Measurements from ENCODE around the gene REPS2. TPM values are rescaled to one million over a fixed set of nuclear protein-coding genes. Genes with fewer than 3 reads are reported as not detected.

The REPS2 gene
- total RNA-seq, 4 donors from 2014 or later = 2.9 to 10.8 (median 6.7) TPM

DNA sequence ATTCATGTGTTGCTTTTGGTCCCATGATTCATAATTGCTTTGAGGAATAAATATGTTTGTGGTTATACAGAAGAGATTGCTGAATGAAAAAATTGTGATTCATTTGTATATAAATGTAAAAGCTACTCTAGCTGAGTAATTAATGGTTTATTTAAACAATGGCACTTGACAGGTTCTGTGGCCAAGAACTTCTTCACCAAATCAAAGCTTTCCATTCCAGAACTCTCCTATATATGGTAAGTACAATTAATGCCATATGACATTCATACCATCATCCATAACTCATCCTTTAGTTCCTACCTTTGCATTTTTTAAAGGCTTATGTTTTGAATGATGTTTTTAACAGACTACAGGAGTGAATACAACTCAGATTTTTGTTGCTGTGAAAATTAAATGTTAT lies 105.8 kb downstream of the REPS2 start:
- intact Hi-C loops (cut with DNase I; ENCODE audit: low total_unique reads) = no loop called here
- no peak overlapping the region for H3K4me3 ChIP-seq (ENCODE audit: low read depth, poor library complexity, severe bottlenecking)
- TF ChIP-seq, protein P1, sequence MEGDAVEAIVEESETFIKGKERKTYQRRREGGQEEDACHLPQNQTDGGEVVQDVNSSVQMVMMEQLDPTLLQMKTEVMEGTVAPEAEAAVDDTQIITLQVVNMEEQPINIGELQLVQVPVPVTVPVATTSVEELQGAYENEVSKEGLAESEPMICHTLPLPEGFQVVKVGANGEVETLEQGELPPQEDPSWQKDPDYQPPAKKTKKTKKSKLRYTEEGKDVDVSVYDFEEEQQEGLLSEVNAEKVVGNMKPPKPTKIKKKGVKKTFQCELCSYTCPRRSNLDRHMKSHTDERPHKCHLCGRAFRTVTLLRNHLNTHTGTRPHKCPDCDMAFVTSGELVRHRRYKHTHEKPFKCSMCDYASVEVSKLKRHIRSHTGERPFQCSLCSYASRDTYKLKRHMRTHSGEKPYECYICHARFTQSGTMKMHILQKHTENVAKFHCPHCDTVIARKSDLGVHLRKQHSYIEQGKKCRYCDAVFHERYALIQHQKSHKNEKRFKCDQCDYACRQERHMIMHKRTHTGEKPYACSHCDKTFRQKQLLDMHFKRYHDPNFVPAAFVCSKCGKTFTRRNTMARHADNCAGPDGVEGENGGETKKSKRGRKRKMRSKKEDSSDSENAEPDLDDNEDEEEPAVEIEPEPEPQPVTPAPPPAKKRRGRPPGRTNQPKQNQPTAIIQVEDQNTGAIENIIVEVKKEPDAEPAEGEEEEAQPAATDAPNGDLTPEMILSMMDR (IDR thresholded peaks at IDR 0.05) = no peak
- no peak for TF ChIP-seq POLR2A (IDR thresholded peaks at IDR 0.05)
- no peak for DNase-seq (ENCODE audit: low spot score in 2 of 2)

DNA sequence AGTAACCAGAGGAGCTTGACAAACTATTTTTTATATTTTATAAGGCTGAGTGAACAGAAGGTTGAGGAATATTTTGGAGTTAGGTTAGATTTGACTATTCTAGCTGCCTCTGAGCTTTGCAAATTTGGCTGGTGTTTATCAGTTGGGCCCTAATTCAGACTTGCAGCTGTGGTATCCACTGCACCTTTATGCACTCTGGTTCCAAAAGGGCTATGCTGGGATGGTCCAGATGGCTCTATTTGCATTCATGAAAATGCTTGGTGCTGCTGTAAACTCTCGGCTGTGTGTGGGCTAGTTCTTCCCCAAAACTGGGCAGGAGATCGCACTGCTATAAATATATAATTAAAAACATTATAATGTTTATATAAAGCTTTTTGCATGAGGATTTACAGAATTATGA lies 106.3 kb downstream of the REPS2 start:
- intact Hi-C loops (cut with DNase I; ENCODE audit: low total_unique reads) = no loop called here
- WGBS, 2 donors = 45 to 60% methylated on average over 2 of the region's 2 CpGs
- DNase-seq (ENCODE audit: low spot score in 2 of 2) = no peak
- H3K4me3 ChIP-seq (ENCODE audit: low read depth, poor library complexity, severe bottlenecking) = no peak overlapping the region
- TF ChIP-seq POLR2A (IDR thresholded peaks at IDR 0.05) = no peak
- TF ChIP-seq, protein P1 (IDR thresholded peaks at IDR 0.05) = no peak

DNA sequence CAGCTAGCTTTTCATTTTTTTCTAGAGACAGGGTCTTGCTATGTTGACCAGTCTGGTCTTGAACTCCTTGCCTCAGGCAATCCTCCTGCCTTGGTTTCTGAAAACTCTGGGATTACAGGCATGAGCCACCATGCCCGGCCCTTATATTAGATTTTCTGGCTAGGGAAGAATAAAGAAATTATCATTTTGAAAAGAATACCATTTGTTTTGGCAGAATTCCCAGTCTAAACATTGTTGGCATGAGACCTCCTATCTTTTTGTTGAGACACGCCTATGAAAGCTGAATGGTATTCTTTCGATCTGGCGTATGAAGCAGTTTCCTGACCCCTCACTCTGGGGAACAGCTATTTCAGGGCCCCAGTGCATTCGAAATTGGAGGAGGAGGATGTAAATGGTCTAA lies 107.0 kb downstream of the REPS2 start:
- TF ChIP-seq POLR2A (IDR thresholded peaks at IDR 0.05) = no peak
- TF ChIP-seq, protein P1 (IDR thresholded peaks at IDR 0.05) = no peak
- WGBS, 2 donors = 18 to 43% methylated on average over 5 of the region's 5 CpGs
- H3K4me3 ChIP-seq (ENCODE audit: low read depth, poor library complexity, severe bottlenecking) = no peak overlapping the region
- no peak for DNase-seq (ENCODE audit: low spot score in 2 of 2)
- intact Hi-C loops (cut with DNase I; ENCODE audit: low total_unique reads) = no loop called here

DNA sequence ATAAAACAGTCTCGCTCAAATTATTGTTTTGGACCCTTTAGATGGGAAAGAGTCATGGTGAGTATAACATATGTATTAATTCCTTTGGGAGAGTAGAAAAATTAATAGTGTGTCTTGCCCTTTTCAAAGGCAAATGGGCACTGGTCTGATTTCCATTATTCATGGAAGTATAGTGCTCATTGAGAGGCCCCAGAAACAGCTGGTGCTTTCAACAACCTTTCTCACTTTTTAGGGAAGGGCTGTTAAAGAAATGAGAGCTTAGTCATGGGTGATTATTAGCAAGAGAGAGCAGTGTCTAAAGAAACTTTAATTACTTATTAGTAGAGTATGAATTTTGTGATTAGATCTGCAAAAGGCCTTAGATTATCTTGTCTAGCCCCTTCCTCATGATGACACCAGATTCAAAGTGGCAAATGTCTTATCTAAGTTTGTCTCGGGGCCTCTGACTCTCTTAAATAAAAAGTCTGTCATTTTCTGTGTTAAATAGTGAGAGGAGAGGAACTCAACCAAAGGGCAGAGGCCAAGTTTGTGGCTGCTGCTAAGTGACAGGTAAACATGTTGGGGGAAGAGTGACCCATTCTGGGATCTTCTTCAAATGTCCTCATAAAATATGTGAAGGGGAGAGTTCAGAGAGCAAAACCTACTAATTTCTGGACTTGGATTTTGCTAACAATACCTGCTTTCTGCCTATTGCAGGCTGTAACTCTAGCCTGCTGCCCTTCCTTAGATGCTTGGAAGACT lies 110.6 kb downstream of the REPS2 start:
- TF ChIP-seq, protein P1 (IDR thresholded peaks at IDR 0.05) = no peak
- no peak overlapping the region for H3K4me3 ChIP-seq (ENCODE audit: low read depth, poor library complexity, severe bottlenecking)
- 69 to 82% methylated on average over 2 of the region's 2 CpGs for WGBS, 2 donors
- DNase-seq (ENCODE audit: low spot score in 2 of 2) = no peak
- intact Hi-C loops (cut with DNase I; ENCODE audit: low total_unique reads) = no loop called here

DNA sequence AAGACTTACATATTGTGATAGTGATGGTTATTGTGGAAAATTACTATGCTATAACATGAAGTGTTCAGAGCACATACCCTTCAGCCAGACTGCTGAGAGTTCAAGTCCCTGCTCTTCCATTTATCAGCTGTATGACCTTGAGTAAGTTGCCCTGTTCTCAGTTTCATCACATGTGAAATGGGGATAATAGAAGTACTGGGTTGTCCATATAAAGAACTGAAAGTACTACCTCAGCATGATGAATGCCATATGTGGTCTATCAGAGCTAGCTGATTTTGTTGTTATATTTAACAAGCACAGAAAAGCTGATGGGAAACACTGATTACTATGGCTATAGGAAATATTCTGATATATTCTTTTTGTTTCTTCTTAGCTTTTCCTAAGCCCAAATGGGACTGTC lies 115.6 kb downstream of the REPS2 start:
- no peak overlapping the region for H3K4me3 ChIP-seq (ENCODE audit: low read depth, poor library complexity, severe bottlenecking)
- no peak for DNase-seq (ENCODE audit: low spot score in 2 of 2)
- intact Hi-C loops (cut with DNase I; ENCODE audit: low total_unique reads) = no loop called here
- TF ChIP-seq, protein P1 (IDR thresholded peaks at IDR 0.05) = no peak
- TF ChIP-seq POLR2A (IDR thresholded peaks at IDR 0.05) = no peak

DNA sequence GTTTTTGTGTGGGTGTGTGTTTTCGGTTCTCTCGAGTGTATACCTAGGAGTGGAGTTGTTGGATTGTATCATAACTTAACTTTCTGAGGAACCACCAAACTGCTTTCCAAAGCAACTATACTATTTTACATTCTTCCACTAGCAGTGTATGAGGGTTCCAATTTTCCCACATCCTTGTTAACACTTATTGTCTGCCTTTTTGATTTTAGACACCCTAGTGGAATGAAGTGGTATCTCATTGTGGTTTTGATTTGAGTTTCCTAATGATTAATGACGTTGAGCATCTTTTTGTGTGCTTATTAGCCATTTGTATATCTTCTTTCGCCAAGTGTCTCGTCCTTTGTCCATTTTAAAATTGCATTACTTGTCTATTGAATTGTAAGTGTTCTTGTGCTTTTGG lies 118.6 kb downstream of the REPS2 start:
- 89 to 98% methylated on average over 5 of the region's 5 CpGs for WGBS, 2 donors
- no peak for DNase-seq (ENCODE audit: low spot score in 2 of 2)
- no peak overlapping the region for H3K4me3 ChIP-seq (ENCODE audit: low read depth, poor library complexity, severe bottlenecking)
- intact Hi-C loops (cut with DNase I; ENCODE audit: low total_unique reads) = no loop called here
- TF ChIP-seq, protein P1 (IDR thresholded peaks at IDR 0.05) = no peak
- TF ChIP-seq POLR2A (IDR thresholded peaks at IDR 0.05) = no peak
